MV-4-11 (cell line): Measurements from ENCODE around the gene RESP18.
"Not testable (repeated sequence)": the region's sequence is repeated elsewhere in the genome, so short reads cannot be mapped to it uniquely, and the experiment has no call there.

Experiments
- DNase-seq: peaks from one replicate; lab custom pipeline; 2025; lab: John Stamatoyannopoulos, UW

The RESP18 gene

DNA sequence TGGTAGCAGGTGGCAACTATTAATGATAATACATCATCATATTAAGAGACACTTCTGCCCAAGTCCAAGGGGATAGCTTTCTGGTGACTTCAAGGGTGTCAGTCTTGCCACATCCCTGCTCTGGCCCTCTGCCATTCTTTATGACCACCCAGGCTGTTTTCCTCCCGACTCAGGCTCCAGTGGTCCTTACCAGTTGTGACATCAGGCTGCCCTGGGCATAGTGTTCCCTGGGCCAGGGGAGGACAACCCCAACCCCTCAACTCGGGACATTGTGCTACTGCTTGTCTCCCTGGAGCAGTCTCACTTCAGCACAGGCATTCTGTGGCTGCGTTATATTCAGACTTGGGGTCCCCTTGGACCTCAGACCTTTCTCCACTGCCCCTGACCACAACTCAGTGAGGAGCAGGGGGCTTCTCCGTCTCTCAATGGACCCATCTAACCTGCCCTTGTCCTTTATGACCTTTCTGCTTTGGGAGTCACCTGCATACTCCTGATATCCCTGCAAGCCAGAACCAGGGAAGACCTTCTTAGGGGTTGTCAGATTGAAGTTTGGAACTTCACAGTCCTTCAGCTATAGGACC lies 40.5 kb downstream of the RESP18 start:
- no peak for DNase-seq

DNA sequence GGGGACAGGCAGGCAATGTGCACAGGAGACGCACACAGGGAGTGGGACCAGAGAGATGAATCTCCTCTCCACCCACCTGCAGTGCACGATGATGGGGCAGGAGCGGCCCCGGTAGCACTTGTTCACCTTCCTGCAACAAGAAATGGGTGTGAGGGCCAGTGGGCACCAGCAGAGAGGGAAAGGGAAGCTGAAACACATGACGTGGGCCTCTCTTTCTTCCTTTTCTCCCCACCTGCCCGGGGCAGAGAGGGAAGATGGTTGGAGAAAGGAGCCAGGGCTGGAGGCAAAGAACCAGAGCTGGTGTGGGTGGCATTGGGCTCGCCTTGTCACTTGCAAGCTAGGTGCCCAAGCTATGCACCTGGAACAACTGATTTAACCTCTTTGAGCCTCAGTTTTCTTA lies 41.1 kb downstream of the RESP18 start:
- DNase-seq: no peak

GRCh38 chr2:219290381-219291171 lies 42.0 kb downstream of the RESP18 start:
- DNase-seq: no peak

GRCh38 chr2:219289537-219290361 lies 42.8 kb downstream of the RESP18 start:
- DNase-seq: peak; percentile 15

DNA sequence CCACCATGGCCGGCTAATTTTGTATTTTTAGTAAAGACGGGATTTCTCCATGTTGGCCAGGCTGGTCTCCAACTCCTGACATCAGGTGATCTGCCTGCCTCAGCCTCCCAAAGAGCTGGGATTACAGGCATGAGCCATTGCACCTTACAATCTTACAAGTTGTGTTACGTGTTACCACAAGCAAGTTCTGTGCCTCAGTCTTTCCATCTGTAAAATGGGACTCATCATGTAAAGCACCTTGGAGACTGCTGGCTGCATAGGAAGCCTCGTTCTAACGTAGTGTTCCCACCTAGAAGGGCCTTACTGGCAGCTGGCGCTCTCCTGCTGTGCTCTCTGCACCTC lies 43.4 kb downstream of the RESP18 start:
- DNase-seq: no peak

- DNase-seq: no peak
Measured at GRCh38 chr2:219287580-219288265, 44.8 kb downstream of the RESP18 start.

DNA sequence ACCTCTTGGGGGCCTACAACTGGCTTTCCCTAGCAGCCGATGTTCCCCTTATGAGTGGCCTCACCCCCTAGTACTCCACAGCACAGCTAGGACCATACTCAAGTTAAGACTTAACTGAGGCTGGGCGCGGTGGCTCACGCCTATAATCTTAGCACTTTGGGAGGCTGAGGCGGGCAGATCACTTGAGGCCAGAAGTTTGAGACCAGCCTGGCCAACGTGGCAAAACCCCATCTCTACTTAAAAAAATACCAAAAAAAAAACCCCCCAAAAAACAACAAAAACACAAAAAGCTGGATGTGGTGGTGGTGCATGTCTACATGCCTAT lies 45.5 kb downstream of the RESP18 start:
- DNase-seq: not testable (repeated sequence)

GRCh38 chr2:219286436-219287115 lies 46.0 kb downstream of the RESP18 start:
- DNase-seq: no peak

GRCh38 chr2:219285894-219286425 lies 46.6 kb downstream of the RESP18 start:
- no peak for DNase-seq

GRCh38 chr2:219285373-219285735 lies 47.2 kb downstream of the RESP18 start:
- DNase-seq: no peak

DNA sequence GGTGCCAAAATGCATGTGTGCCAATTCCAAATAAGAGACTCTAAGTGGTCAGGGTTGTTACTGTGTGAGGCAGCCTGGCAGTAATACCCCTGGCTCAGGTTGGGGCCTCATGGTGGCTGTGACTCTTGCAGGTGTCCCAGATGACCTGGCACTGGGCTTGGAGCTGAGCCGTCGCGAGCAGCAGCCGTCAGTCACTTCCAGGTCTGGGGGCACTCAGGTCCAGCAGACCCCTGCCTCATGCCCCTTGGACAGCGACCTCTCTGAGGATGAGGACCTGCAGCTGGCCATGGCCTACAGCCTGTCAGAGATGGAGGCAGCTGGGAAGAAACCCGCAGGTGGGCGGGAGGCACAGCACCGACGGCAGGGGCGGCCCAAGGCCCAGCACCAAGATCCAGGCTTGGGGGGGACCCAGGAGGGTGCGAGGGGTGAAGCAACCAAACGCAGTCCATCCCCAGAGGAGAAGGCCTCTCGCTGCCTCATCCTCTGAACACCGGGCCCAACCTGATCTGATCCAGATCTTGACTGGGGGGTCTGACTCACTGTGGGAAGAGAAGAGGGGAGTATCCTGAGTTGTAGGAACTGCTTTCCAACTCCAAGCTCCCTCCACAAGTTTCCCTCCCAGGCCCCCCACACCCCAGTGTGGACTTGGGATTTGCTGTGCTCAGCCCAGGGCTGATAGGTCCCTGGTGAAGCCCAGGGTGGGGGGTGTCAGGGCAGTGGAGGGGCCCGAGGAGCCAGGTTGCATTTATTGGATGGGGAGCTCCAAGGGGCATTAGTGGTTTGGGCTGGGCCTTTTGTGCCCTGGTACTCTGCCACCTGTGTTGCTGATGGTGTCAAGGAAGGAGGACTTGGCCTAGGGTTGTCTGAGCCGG lies 47.8 kb downstream of the RESP18 start:
- DNase-seq: no peak

DNA sequence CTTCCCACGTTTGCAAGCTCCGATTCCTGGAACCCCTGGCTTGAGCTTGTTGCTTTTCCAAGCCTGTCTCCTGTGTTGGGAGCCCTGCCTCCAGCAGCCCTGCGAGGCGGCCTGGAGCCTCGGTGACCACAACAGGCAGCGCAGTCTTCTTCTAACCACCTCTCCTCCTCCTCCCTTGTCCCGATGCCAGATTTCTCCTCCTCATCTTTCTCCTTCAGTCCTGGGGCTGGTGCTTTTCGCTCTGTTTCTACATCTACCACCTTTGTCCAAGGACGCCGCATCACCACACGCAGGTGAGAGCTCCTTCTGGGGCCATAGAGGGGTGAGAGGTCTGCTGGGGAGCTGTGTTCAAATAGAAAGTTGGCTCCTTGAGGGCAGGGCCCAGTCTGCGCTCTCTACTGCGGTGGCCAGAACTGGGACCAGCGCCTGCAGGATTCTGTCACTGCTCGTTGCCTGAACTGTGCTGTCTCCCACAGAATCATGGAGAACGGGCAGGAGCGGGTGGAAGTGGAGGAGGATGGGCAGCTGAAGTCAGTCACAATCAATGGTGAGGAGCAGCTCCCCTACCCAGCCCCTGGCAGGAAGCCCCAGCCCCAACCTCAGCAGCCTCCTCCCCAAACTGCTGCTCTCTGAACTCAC lies 49.5 kb downstream of the RESP18 start:
- no peak for DNase-seq

DNA sequence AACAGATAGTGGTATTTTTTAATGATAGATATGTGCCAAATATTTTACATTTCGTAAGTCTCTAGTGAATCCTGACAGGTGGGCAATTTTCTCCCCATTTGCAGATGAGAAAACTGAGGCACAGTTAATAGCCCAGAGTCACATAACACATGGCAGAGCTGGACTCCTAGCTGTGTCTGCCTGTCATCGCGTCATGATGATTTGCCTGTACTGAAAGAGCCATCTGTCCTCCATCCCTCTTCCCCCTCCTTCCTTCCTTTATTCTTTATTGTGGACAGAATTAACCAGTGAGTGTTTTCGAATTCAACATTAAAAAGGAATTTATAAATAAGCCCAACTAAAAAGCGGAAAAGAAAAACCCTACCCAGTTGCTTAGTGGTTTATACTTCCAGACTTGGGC lies 50.2 kb downstream of the RESP18 start:
- no peak for DNase-seq

DNA sequence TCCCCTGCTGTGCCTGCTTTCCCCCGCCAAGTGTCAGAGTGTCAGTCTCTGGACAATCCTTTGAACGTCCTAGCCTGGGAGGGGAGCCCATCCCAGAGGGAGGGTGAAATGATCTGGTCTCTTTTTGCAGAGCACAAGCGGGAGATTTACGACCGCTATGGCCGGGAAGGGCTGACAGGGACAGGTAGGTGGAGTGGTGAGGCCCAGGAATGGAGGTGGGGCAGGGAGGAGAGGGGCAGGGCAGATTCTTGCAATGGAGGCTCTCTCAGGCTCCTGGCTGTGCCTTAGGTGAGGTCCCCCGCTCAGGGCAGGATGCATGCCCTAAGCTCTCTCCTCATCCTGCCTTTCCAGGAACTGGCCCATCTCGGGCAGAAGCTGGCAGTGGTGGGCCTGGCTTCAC lies 51.0 kb downstream of the RESP18 start:
- no peak for DNase-seq

DNA sequence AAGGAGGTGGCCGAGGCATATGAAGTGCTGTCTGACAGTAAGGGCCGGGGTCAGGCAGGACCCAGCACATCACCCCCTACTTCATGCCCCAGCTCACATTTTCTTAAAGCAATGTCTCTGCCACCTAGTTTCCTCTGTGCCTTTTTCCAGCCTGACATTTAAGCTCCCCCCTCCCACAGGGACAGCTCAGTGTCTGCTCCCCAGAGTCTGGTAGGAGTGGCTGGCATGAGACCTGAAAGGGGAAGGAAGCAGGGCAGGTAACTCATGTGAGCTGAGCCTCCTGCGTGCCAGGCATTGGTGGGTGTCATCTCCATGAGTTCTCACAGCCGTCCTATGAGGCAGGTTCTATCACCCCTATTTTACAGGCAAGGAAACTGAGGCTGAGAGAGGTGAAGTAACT lies 51.9 kb downstream of the RESP18 start:
- DNase-seq: no peak

DNA sequence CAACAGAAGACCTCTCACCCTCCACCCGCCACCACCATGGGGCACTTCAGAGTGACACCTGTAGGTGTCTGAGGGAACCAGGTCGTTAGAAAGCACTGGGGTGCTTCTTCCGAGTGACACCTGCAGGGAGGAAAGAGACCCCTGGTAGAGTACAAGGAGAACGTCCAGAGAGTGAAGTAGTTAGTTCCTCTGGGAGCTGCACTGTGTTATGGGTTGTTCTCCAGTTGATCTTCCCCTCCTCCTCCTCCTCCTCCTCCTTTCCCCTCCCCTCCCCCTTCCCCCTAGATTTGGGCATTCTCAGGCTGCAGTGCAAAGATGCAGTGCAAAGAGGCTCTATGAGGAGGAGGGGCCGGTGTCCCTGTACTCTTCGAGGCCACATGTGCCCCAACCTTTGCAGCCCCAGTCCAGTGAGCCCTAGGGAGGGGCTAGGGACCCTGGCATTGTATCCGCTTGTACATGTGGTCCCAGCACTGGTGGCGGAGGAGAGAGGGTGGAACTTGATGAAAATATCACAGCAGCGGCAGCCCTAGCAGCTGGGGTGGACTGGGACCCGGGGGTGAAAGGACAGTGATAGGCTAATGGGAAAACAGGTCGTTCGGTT lies 52.5 kb downstream of the RESP18 start:
- DNase-seq: no peak

- peak; percentile 97 for DNase-seq
Measured at GRCh38 chr2:219279151-219279915, 53.2 kb downstream of the RESP18 start, which contains the start of gene DNAJB2. Gene DNAJB2, plus strand, starts transcription at chr2:219279366. Its CDS starts 468 bp downstream, at chr2:219279834.

DNA sequence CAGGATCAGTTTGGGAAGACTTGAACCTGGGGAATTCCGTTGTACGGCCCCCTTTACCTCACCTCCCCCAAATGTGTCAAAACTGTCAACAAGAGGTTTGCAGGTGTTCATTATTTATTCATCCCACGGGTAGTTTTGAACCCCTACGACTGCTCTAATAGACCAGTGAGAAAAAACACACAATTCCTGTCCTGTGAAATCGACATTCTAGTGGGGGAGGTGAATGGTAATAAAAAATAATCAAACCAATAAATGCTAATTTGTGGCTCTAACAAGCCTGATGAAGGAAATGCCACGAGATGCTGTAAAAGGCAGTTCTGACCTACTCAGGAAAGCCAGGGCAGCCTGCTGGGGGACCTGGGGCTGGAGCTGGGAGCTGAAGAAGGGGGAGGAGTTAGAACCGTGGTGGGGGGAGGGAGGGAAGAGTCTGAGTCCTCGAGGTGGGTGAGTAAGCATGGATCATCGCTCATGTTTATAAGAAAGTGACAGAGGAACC lies 53.8 kb downstream of the RESP18 start:
- DNase-seq: no peak
